ENCODE results near the gene POU1F1.

POU1F1 gene

GRCh38 chr3:87248831-87249230 is 27.6 kb downstream of the POU1F1 start:
- TF ChIP-seq, protein P1, sequence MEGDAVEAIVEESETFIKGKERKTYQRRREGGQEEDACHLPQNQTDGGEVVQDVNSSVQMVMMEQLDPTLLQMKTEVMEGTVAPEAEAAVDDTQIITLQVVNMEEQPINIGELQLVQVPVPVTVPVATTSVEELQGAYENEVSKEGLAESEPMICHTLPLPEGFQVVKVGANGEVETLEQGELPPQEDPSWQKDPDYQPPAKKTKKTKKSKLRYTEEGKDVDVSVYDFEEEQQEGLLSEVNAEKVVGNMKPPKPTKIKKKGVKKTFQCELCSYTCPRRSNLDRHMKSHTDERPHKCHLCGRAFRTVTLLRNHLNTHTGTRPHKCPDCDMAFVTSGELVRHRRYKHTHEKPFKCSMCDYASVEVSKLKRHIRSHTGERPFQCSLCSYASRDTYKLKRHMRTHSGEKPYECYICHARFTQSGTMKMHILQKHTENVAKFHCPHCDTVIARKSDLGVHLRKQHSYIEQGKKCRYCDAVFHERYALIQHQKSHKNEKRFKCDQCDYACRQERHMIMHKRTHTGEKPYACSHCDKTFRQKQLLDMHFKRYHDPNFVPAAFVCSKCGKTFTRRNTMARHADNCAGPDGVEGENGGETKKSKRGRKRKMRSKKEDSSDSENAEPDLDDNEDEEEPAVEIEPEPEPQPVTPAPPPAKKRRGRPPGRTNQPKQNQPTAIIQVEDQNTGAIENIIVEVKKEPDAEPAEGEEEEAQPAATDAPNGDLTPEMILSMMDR (IDR thresholded peaks at IDR 0.05), result no peak

GRCh38 chr3:87247430-87247773 is 29.0 kb downstream of the POU1F1 start:
- TF ChIP-seq, protein P1 (IDR thresholded peaks at IDR 0.05), result no peak

DNA sequence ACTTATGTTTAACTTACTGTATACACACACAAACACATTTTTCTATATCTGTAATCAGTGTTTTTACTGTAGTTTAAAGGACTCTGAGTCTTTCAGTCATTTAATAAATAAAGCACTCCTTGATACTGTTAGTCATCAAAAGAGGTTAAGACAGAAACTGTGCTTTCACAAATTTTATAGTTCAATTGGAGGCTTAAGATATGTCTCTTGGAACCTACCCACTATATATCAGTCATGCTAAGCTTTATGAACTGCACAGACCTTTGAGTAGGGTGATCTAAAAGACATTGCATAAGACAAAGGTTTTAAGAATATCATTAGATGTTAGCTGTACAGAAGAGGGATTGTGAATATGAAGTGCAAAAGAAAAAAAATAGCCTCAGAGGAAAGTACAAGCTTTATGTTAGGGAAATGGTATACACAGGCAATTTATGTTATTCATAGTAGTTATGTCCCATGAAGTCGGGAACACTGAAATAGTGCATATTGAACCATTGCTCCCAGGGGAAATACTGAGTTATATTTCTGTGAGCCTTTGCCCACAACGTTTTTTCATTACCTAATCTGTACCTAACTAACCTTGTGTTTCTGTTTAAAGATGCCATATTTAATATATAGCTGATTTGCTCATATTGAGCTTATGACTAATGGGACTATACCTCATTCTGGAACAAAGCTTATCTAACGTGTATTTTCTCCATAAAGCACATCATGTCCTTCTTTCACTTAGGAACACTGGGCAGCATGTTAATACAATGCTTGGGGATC is 29.5 kb downstream of the POU1F1 start:
- TF ChIP-seq, protein P1 (IDR thresholded peaks at IDR 0.05), result no peak

- TF ChIP-seq, protein P1 (IDR thresholded peaks at IDR 0.05), result no peak
Observed at GRCh38 chr3:87236093-87236492, 40.3 kb downstream of the POU1F1 start.

DNA sequence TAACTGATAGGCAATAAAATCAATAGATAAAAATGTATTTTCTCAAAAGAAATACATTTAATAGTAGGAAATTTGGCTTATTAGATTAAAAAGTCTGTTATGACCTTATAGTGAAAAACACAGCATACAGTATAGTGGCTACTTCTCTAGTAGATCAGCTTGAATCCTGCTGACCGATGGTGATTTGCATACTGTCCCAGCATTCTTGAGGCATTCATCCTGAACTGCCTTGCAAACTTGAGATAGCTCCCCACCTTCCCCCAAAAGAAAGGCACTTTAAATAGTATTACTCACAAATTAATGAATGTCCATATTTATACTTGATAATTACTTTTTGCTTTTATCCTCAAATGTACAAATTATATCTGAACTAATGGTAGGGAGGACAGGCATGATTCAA is 42.6 kb downstream of the POU1F1 start:
- TF ChIP-seq, protein P1 (IDR thresholded peaks at IDR 0.05), result no peak

- TF ChIP-seq, protein P1 (IDR thresholded peaks at IDR 0.05), result no peak
Observed at GRCh38 chr3:87229113-87229512, 47.3 kb downstream of the POU1F1 start.

- TF ChIP-seq, protein P1 (IDR thresholded peaks at IDR 0.05), result no peak
Observed at GRCh38 chr3:87228316-87228715, 48.1 kb downstream of the POU1F1 start.

- TF ChIP-seq, protein P1 (IDR thresholded peaks at IDR 0.05), result no peak
Observed at GRCh38 chr3:87227835-87228144, 48.6 kb downstream of the POU1F1 start.

Data from LNCAP (cell line).